HPDE6-E6E7 (cell line): Measurements from ENCODE around the gene PVALB.

Experiments
- DNase-seq: peaks from one replicate; pipeline ENCODE4 v3.0.0; 2011; ENCODE audit warnings: missing footprints; ENCODE audit errors: extremely low spot score

Gene PVALB

GRCh38 chr22:36816636-36817524 lies at the start of gene PVALB:
Gene PVALB (minus strand): TSS chr22:36817035. CDS start chr22:36817005, 30 bp downstream.
- DNase-seq = no peak

- no peak for DNase-seq
These were observed 48.5 kb upstream of the PVALB start for GRCh38 chr22:36865346-36865745.

GRCh38 chr22:36864454-36865215 lies 47.8 kb upstream of the PVALB start:
- no peak for DNase-seq

GRCh38 chr22:36863979-36864378 lies 47.1 kb upstream of the PVALB start:
- no peak for DNase-seq

- no peak for DNase-seq
These were observed 46.4 kb upstream of the PVALB start for GRCh38 chr22:36863281-36863680.

GRCh38 chr22:36862251-36863242 lies 45.7 kb upstream of the PVALB start:
- no peak for DNase-seq

GRCh38 chr22:36860821-36861659 lies 44.2 kb upstream of the PVALB start, which contains the start of gene NCF4:
Gene NCF4 (plus strand): TSS chr22:36861006. CDS start chr22:36861172, 166 bp downstream.
- DNase-seq = no peak

- no peak for DNase-seq
These were observed 43.6 kb upstream of the PVALB start for GRCh38 chr22:36860438-36860820.

GRCh38 chr22:36860017-36860416 lies 43.2 kb upstream of the PVALB start:
- peak; percentile 45 for DNase-seq

GRCh38 chr22:36858966-36859365 lies 42.1 kb upstream of the PVALB start:
- no peak for DNase-seq

GRCh38 chr22:36858156-36858555 lies 41.3 kb upstream of the PVALB start:
- no peak for DNase-seq

- no peak for DNase-seq
These were observed 39.9 kb upstream of the PVALB start for GRCh38 chr22:36856792-36857135.

GRCh38 chr22:36856121-36856791 lies 39.4 kb upstream of the PVALB start:
- peak; percentile 63 for DNase-seq

GRCh38 chr22:36855478-36855877 lies 38.6 kb upstream of the PVALB start:
- DNase-seq = no peak

- no peak for DNase-seq
These were observed 36.7 kb upstream of the PVALB start for GRCh38 chr22:36853407-36854099.

- DNase-seq = no peak
These were observed 35.5 kb upstream of the PVALB start for GRCh38 chr22:36852056-36852973.

GRCh38 chr22:36850682-36851081 lies 33.8 kb upstream of the PVALB start:
- DNase-seq = no peak

GRCh38 chr22:36850056-36850455 lies 33.2 kb upstream of the PVALB start:
- no peak for DNase-seq
